ENCODE data around the gene DTWD1.

GRCh38 chr15:49652922-49653321 lies 32.1 kb downstream of the DTWD1 start:
- TF ChIP-seq KAT7 (CRISPR knock-in tag; IDR thresholded peaks at IDR 0.05; ENCODE audit: borderline replicate concordance) (no peak), CTCF (IDR thresholded peaks at IDR 0.05) (no peak), NFYB (CRISPR knock-in tag; conservative IDR thresholded peaks at IDR 0.05; ENCODE audit: low read depth) (no peak), GABPB1 (CRISPR knock-in tag; IDR thresholded peaks at IDR 0.05) (no peak), PRDM15 (CRISPR knock-in tag; IDR thresholded peaks at IDR 0.05) (no peak), CREB1 (CRISPR knock-in tag; IDR thresholded peaks at IDR 0.05) (no peak)

All from WTC11 (cell line).